Caco-2 (cell line): ENCODE results near the gene SPARCL1. TPM values are rescaled to one million over a fixed set of nuclear protein-coding genes. Genes with fewer than 3 reads are reported as not detected.

ENCODE experiments used
- Bru-seq: library from RNA; stranded (reverse); fragments of 400-500 nt; gene quantifications from one replicate; lab custom pipeline; 2021; lab: Mats Ljungman, UMichigan
- BruChase-seq, 2 experiments: library from RNA; stranded (reverse); fragments of 400-500 nt; gene quantifications; one replicate each; lab custom pipeline; 2021; lab: Mats Ljungman, UMichigan
- BruUV-seq: library from RNA; stranded (reverse); fragments of 400-500 nt; replicated peaks from 2 replicates; lab custom pipeline; 2021; lab: Mats Ljungman, UMichigan
- CTCF ChIA-PET: fragments of 300-600 bp; sonication (Branson Sonifier 250); formaldehyde crosslinking; loops from one replicate; lab custom pipeline; 2022; ENCODE audit warnings: antibody characterized with exemption; lab: Charles Lee
- POLR2A ChIA-PET: fragments of 300-600 bp; sonication (Branson Sonifier 250); formaldehyde crosslinking; loops from one replicate; lab custom pipeline; 2022; ENCODE audit warnings: antibody characterized with exemption; lab: Charles Lee
- DNase-seq, 2 experiments: peaks; one replicate each; pipeline versions ENCODE4 v3.0.0 to v3.0.0-alpha.2; 2020 to 2022
- H3K27me3 ChIP-seq: replicated peaks from 2 replicates; pipeline ENCODE4 v1.6.0; 2011; ENCODE audit warnings: low read length; ENCODE audit not compliant: control insufficient read depth, insufficient read depth
- H3K36me3 ChIP-seq: 2 replicates; pipeline ENCODE4 v1.5.1; 2011; ENCODE audit warnings: low read length; ENCODE audit not compliant: control insufficient read depth, insufficient read depth
- H3K4me1 ChIP-seq: fragments of 250-450 bp; sonication (Bioruptor Pico); 2 replicates; pipeline ENCODE4 v1.5.1; 2020; ENCODE audit warnings: mild to moderate bottlenecking
- H3K4me3 ChIP-seq: 2 replicates; pipeline ENCODE4 v1.5.1; 2011; ENCODE audit warnings: low read depth, mild to moderate bottlenecking, control low read depth, low read length
- H3K9me3 ChIP-seq: fragments of 250-450 bp; sonication (Bioruptor Pico); 2 replicates; pipeline ENCODE4 v1.5.1; 2020; ENCODE audit warnings: mild to moderate bottlenecking, moderate library complexity
- H3K27ac Mint-ChIP-seq: one replicate; pipeline ENCODE4 v1.8.0; 2022; ENCODE audit warnings: mixed read lengths; ENCODE audit not compliant: unreplicated experiment
- H3K27me3 Mint-ChIP-seq: one replicate; pipeline ENCODE4 v1.8.0; 2022; ENCODE audit warnings: mixed read lengths; ENCODE audit not compliant: insufficient read depth, unreplicated experiment
- H3K36me3 Mint-ChIP-seq: one replicate; pipeline ENCODE4 v1.8.0; 2022; ENCODE audit warnings: mild to moderate bottlenecking, mixed read lengths; ENCODE audit not compliant: insufficient read depth, unreplicated experiment
- H3K4me1 Mint-ChIP-seq: one replicate; pipeline ENCODE4 v1.8.0; 2022; ENCODE audit warnings: low read depth, mixed read lengths; ENCODE audit not compliant: unreplicated experiment
- H3K4me3 Mint-ChIP-seq: one replicate; pipeline ENCODE4 v1.8.0; 2022; ENCODE audit warnings: mild to moderate bottlenecking, moderate library complexity, mixed read lengths; ENCODE audit not compliant: unreplicated experiment
- H3K9me3 Mint-ChIP-seq: one replicate; pipeline ENCODE4 v1.8.0; 2022; ENCODE audit warnings: mixed read lengths; ENCODE audit not compliant: unreplicated experiment
- intact Hi-C: fragments of 100-400 bp; cut with micrococcal nuclease; formaldehyde crosslinking; loops from one replicate; pipeline ENCODE4 v1.10.0; 2022; ENCODE audit not compliant: unreplicated experiment
- long read RNA-seq: library from polyadenylated mRNA; stranded (forward); transcript quantifications from one replicate; pipeline ENCODE4 v2.0.0, GENCODE V29; 2022
- total RNA-seq: library from RNA; stranded (reverse); gene quantifications from 2 replicates; pipeline ENCODE4 v1.2.3, GENCODE V29; 2022
- TF ChIP-seq, protein P1 (sequence below), 2 experiments: fragments of 200-600 bp in 1 of 2; IDR thresholded peaks; 1 replicate in 1 of 2; 2 replicates in 1 of 2; pipeline versions ENCODE4 v1.5.1 to v1.8.0; 2011 to 2022; ENCODE audit warnings: antibody characterized with exemption in 1 of 2, control low read depth in 1 of 2, inconsistent platforms in 1 of 2, low read depth in 1 of 2, low read length in 1 of 2, mild to moderate bottlenecking in 1 of 2, moderate library complexity in 1 of 2; ENCODE audit not compliant: insufficient read depth in 1 of 2, severe bottlenecking in 1 of 2, unreplicated experiment in 1 of 2

SPARCL1 gene, protein sequence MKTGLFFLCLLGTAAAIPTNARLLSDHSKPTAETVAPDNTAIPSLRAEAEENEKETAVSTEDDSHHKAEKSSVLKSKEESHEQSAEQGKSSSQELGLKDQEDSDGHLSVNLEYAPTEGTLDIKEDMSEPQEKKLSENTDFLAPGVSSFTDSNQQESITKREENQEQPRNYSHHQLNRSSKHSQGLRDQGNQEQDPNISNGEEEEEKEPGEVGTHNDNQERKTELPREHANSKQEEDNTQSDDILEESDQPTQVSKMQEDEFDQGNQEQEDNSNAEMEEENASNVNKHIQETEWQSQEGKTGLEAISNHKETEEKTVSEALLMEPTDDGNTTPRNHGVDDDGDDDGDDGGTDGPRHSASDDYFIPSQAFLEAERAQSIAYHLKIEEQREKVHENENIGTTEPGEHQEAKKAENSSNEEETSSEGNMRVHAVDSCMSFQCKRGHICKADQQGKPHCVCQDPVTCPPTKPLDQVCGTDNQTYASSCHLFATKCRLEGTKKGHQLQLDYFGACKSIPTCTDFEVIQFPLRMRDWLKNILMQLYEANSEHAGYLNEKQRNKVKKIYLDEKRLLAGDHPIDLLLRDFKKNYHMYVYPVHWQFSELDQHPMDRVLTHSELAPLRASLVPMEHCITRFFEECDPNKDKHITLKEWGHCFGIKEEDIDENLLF
- 0.18 TPM in 1 of 2 replicates, not detected in the other for total RNA-seq
- percentile 23 among the genes with signal in this experiment for Bru-seq, nascent RNA
- BruChase-seq, experiment 1, labeled RNA remaining after a 2-hour chase, result percentile 26 among the genes with signal in this experiment
- BruChase-seq, experiment 2, labeled RNA remaining after a 6-hour chase, result percentile 21 among the genes with signal in this experiment
- long read RNA-seq, partial matches to known transcripts, result 0 of 2 reads
- long read RNA-seq, other reads (novel, unspliced or antisense), result 2 of 2 reads

DNA sequence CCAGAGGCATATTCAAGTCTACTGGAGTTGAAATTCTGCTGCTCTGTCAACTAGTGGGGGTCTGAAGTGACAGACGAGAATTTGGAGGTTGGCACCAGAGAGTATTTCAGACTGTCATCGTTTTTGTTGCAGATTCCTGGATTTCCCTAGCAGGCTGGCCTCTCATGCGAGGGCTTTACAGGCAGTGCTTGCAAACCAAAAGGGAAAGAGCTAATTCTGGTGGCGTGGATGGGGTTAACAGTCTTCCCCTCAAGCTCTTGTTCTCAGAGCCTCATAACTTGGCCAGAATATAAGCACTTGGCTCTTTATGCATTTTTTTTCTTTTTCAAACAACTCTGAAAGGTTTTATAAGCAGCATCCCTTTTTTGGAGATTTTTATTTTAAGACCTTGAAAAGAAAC lies at the start of gene SPARCL1:
Gene SPARCL1, minus strand, starts transcription at position 190 of the 400 bp plus-strand sequence. CDS start 29,802 bp downstream, outside the sequence.
- CTCF ChIA-PET, result interaction anchor here (0.7 kb wide), 1 partner anchor 11 kb away, joined by 3 read pairs; no protein-coding TSS in a partner anchor
- TF ChIP-seq, protein P1, sequence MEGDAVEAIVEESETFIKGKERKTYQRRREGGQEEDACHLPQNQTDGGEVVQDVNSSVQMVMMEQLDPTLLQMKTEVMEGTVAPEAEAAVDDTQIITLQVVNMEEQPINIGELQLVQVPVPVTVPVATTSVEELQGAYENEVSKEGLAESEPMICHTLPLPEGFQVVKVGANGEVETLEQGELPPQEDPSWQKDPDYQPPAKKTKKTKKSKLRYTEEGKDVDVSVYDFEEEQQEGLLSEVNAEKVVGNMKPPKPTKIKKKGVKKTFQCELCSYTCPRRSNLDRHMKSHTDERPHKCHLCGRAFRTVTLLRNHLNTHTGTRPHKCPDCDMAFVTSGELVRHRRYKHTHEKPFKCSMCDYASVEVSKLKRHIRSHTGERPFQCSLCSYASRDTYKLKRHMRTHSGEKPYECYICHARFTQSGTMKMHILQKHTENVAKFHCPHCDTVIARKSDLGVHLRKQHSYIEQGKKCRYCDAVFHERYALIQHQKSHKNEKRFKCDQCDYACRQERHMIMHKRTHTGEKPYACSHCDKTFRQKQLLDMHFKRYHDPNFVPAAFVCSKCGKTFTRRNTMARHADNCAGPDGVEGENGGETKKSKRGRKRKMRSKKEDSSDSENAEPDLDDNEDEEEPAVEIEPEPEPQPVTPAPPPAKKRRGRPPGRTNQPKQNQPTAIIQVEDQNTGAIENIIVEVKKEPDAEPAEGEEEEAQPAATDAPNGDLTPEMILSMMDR (IDR thresholded peaks at IDR 0.05; ENCODE audit: insufficient read depth in 1 of 2, low read depth in 1 of 2, low read length in 1 of 2, severe bottlenecking in 1 of 2, unreplicated experiment in 1 of 2), result no peak
- intact Hi-C loops, result no loop called here
- Mint-ChIP-seq H3K36me3 (no peaks in the 10 kb centered on the region), H3K9me3 (peaks cover 4% of the 10 kb centered on the region), H3K27ac (no peak within 1 kb of the TSS), H3K27me3 (no peaks in the 10 kb centered on the region), H3K4me3 (no peak within 1 kb of the TSS), H3K4me1 (no peaks in the 10 kb centered on the region)
- H3K9me3 ChIP-seq, result no peaks in the 10 kb centered on the region
- H3K36me3 ChIP-seq, result no peaks in the 10 kb centered on the region
- DNase-seq, result no peak
- BruUV-seq, result no TSS peak
- no peaks in the 10 kb centered on the region; the same call in 1 of the 2 replicates for H3K27me3 ChIP-seq
- POLR2A ChIA-PET, result no interaction called here
- no peak within 1 kb of the TSS for H3K4me3 ChIP-seq
- H3K4me1 ChIP-seq, result no peaks in the 10 kb centered on the region

DNA sequence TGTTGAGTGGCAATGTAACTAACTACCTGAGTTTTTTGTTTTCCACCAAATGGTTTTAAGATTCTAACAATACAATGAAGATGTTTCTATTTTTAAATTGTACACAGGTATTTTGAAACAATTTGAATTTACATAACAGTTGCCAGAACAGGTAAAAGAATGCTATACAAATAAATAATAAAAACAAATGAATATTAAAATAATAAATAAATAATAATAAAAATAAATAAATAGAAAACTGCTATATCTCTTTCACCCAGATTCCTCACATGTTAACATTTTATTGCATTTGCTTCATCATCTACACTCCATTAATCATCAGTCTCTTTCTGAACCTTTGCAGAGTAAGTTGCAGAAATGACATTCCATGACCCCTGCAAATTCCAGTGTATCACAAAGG lies 46.8 kb upstream of the SPARCL1 start:
- POLR2A ChIA-PET, result no interaction called here
- BruUV-seq, result no TSS peak
- H3K36me3 ChIP-seq, result no peaks in the 10 kb centered on the region

More for the DNA sequence above, 46.8 kb upstream of the SPARCL1 start:
- no peaks in the 10 kb centered on the region for H3K9me3 Mint-ChIP-seq
- H3K27me3 ChIP-seq, result no peaks in the 10 kb centered on the region
- no peak for DNase-seq
- intact Hi-C loops, result no loop called here
- no peak overlapping the region for H3K4me3 Mint-ChIP-seq
- no peaks in the 10 kb centered on the region for H3K36me3 Mint-ChIP-seq
- no peak overlapping the region for H3K4me3 ChIP-seq
- TF ChIP-seq, protein P1 (IDR thresholded peaks at IDR 0.05; ENCODE audit: insufficient read depth in 1 of 2, low read depth in 1 of 2, low read length in 1 of 2, severe bottlenecking in 1 of 2, unreplicated experiment in 1 of 2), result no peak
- peaks cover 5% of the 10 kb centered on the region for H3K27me3 Mint-ChIP-seq
- no peak overlapping the region for H3K27ac Mint-ChIP-seq
- H3K4me1 ChIP-seq, result no peaks in the 10 kb centered on the region
- no peaks in the 10 kb centered on the region for H3K4me1 Mint-ChIP-seq
- CTCF ChIA-PET, result no interaction called here
- H3K9me3 ChIP-seq, result no peaks in the 10 kb centered on the region
